Measurements from ENCODE around the gene TMPRSS2.

GRCh38 chr21:41419921-41420862, 87.8 kb downstream of the TMPRSS2 start:
- no peak for TF ChIP-seq CTCF (IDR thresholded peaks at IDR 0.05; ENCODE audit: low read length)
- TF ChIP-seq EZH2 (IDR thresholded peaks at IDR 0.05; ENCODE audit: borderline replicate concordance, low read length), result no peak
